Measurements from ENCODE around the gene ZNF273.
"Not testable (repeated sequence)": the region's sequence is repeated elsewhere in the genome, so short reads cannot be mapped to it uniquely, and the experiment has no call there.

Gene ZNF273

GRCh38 chr7:64944667-64945502 is 41.8 kb downstream of the ZNF273 start:
- not testable (repeated sequence) for DNase-seq (ENCODE audit: low read depth)

- no peak for DNase-seq (ENCODE audit: low read depth)
These were observed 42.6 kb downstream of the ZNF273 start for GRCh38 chr7:64945503-64946175.

- DNase-seq (ENCODE audit: low read depth) = no peak
These were observed 43.7 kb downstream of the ZNF273 start for GRCh38 chr7:64946772-64947171.

GRCh38 chr7:64947252-64948000 is 44.4 kb downstream of the ZNF273 start:
- DNase-seq (ENCODE audit: low read depth) = no peak

- not testable (repeated sequence) for DNase-seq (ENCODE audit: low read depth)
These were observed 45.7 kb downstream of the ZNF273 start for GRCh38 chr7:64948774-64949173.

- DNase-seq (ENCODE audit: low read depth) = not testable (repeated sequence)
These were observed 47.6 kb downstream of the ZNF273 start for GRCh38 chr7:64950673-64951072.

GRCh38 chr7:64951250-64951848 is 48.3 kb downstream of the ZNF273 start:
- DNase-seq (ENCODE audit: low read depth) = peak; percentile 57

- DNase-seq (ENCODE audit: low read depth) = no peak
These were observed 56.1 kb downstream of the ZNF273 start for GRCh38 chr7:64959072-64959747.

GRCh38 chr7:64965594-64965993 is 62.5 kb downstream of the ZNF273 start:
- no peak for DNase-seq (ENCODE audit: low read depth)

GRCh38 chr7:64978497-64979203 is 75.6 kb downstream of the ZNF273 start:
- DNase-seq (ENCODE audit: low read depth) = no peak
